NCI-H187 treated with DMSO at 0.1 percent for 48 hours (cell line): ENCODE results near the gene NT5C2.
"Not testable (repeated sequence)": the region's sequence is repeated elsewhere in the genome, so short reads cannot be mapped to it uniquely, and the experiment has no call there.

Source experiments
- DNase-seq: peaks from one replicate; lab custom pipeline; 2025; lab: John Stamatoyannopoulos, UW

The NT5C2 gene

DNA sequence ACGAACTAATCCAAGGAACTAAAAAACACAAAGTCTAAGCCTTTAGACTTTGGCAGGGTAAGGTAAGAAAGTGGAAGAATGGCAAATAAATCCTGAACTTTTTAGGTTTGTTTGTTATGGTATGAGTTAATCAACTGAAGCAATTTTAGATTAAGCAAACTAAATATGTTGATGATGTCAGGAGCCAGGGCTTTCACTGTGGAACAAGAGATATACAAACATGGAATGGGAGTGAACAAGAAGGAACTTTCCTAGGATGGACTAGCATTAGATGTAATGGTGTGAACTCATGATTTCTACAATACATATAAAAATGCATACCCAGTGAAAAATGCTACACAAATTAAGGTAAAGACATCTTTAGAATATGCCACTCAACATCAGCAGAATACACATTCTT lies 35.8 kb downstream of the NT5C2 start:
- no peak for DNase-seq

DNA sequence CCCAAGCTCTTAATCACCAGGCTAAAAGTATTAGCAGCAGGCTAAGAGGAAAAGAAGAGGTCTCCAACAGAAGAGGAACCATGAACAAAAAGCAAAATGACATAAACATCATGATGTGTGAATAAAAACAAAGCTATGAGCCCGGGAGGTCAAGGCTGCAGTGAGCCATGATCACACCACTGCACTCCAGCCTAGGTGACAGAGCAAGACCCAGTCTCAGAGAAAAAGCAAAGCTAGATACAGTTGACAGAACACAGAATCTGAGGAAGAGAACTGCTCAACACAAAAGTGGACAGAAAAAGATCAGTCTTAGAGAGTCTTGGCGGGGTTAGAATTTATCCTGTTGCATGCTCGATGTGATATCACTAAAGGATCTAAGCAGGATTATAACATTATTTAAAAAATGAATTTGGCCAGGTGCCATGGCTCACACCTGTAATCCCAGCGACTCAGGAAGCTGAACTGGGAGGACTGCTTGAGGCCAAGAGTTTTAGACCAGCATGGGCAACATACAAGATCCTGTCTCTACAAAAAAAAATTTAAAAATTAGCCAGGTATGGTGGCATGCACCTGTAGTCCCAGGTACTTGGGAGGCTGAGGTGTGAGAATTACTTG lies 37.5 kb downstream of the NT5C2 start:
- DNase-seq, result no peak

DNA sequence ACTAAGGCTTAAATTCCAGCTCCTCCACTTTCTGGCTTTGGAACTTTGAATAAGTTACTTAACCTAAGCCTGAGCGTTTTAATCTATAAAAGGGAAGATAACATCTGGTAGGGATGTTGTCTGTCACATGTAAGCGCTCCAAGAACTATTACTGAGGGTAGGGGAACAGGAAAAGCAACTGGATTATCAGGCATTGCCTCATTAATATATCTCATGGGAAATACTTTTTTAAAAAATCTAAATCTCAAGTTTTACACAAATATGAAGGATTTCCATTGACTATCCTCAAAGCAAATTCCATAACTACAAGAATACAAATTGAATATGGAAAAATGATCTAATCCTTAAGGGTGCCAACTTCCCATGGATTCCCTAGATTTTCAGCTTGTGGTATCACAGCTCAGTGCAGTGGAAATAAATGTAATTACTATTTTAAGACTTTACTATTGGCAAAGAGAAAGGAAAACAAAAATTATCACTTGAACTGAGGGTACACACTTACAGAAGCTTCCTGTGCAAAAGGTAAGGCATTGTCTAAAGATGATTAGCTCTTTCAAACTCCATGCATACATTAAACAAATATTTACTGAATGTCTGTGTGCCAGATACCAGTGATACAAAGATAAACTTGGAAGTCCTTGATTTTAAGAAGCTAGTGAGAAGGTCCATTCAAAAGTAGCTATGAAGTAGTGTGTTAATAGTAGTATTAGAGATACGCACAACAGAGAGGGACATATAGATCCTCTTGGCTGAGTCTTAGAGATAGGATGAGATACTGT lies 38.4 kb downstream of the NT5C2 start:
- DNase-seq, result no peak

- no peak for DNase-seq
Measured at GRCh38 chr10:103153302-103154197, 39.5 kb downstream of the NT5C2 start.

- DNase-seq, result no peak
Measured at GRCh38 chr10:103149991-103150622, 43.0 kb downstream of the NT5C2 start.

DNA sequence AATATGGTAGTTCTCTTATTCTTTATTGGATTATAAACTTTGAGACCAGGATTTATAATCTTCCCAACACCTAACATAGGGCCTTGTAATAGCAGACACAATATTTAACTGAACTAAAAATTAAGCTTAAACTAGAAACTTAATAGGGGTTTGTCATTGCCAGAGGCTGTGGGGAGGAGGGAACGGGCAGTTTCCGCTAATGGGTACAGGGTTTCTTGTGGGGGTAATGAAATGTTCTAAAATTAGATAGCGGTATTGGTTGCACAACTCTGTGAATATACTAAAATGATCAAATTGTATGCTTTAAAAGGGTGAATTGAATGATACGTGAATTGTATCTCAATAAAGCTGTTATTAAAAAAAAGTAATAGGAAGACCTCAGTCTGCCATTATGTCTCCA lies 45.4 kb downstream of the NT5C2 start:
- DNase-seq, result no peak

- DNase-seq, result no peak
Measured at GRCh38 chr10:103145860-103146466, 47.1 kb downstream of the NT5C2 start.

DNA sequence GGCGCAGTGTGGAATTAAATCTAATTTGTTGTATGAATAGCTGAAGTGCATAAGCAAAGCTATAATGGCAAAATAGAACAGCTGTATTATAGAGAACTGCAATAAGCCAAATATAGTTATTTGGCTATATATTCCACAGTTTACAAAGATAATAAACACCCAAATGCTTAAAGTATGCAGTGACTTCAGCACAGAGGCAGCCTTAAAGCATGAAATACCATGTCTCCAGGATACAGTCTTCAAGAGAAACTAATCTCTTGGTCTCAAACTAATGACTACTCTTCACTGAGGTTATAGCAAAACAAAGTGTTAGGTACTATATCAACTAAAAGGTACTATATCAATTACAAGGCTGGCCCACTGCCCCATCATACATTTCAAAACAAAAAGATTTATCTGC lies 48.0 kb downstream of the NT5C2 start:
- DNase-seq, result no peak

GRCh38 chr10:103144041-103144440 lies 49.0 kb downstream of the NT5C2 start:
- DNase-seq, result no peak

DNA sequence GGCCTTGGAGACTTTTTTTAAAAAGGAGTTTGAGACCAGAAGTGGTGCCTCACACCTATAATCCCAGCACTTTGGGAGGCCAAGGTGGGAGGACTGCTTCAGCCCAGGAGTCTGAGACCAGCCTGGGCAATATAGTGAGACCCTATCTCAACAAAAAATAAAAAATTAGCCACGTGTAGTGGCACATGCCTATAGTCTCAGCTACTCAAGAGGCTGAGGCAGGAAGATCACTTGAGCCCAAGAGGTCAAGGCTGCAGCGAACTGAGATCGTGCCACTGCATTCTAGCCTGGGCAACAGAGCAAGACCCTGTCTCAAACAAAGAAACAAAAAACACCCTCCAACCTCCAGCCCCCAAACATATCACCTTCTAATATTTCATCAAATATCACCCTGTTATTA lies 49.4 kb downstream of the NT5C2 start:
- DNase-seq, result not testable (repeated sequence)

- DNase-seq, result no peak
Measured at GRCh38 chr10:103141950-103142349, 51.1 kb downstream of the NT5C2 start.

GRCh38 chr10:103140469-103140868 lies 52.6 kb downstream of the NT5C2 start:
- no peak for DNase-seq

DNA sequence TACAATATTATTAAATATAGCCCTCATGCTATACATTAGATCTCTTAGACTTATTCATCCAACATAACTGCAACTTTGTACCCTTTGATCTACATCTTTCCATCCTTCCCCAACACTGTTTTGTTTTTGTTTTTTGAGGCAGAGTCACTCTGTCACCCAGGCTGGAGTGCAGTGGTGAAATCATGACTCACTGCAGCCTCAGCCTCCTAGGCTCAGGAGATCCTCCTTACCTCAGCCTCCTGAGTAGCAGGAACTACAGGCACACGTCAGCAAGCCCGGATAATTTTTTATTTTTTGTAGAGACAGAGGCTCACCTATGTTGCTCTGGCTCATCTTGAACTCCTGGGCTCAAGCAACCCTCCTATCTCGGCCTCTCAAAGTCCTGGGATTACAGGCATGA lies 53.3 kb downstream of the NT5C2 start:
- no peak for DNase-seq

DNA sequence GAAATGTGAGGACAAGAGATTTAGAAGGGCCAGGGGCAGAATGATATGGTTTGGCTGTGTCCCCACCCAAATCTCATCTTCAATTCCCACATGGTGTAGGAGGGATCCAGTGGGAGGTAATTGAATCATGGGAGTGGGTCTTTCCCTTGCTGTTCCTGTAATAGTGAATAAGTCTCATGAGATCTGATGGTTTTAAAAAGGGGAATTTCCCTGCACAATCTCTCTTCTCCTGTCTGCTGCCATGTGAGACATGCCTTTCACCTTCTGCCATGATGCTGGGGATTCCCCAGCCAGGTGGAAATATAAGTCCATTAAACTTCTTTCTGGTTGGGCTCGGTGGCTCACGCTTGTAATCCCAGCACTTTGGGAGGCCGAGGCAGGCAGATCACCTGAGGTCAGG lies 57.9 kb downstream of the NT5C2 start:
- DNase-seq, result not testable (repeated sequence)

DNA sequence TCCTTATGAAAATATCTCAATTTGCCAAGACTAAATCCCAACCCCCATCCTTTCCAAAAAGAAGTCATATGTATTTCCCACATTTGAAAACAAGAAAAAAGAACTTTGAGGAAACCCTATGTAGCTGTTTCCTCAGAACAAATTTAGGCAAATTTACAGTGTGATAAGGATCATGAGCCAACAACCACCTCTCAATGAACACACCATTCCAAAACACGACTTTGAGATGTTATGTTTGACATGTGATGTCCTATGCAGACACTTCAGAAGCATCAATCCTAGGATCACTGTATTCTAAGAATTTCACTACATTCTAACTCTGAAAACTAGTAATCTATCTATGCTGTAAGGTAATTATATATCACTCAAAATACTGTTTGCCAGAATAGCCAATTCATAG lies 62.2 kb downstream of the NT5C2 start:
- DNase-seq, result no peak

DNA sequence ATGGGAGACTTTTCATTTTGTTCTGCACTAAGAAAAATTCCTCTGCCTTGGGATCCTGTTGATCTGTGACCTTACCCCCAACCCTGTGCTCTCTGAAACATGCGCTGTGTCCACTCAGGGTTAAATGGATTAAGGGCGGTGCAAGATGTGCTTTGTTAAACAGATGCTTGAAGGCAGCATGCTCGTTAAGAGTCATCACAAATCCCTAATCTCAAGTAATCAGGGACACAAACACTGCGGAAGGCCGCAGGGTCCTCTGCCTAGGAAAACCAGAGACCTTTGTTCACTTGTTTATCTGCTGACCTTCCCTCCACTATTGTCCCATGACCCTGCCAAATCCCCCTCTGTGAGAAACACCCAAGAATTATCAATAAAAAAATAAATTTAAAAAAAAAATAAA lies 62.9 kb downstream of the NT5C2 start:
- not testable (repeated sequence) for DNase-seq

GRCh38 chr10:103127241-103127640 lies 65.8 kb downstream of the NT5C2 start:
- no peak for DNase-seq

- no peak for DNase-seq
Measured at GRCh38 chr10:103125323-103126267, 67.5 kb downstream of the NT5C2 start.

- DNase-seq, result no peak
Measured at GRCh38 chr10:103124420-103125096, 68.5 kb downstream of the NT5C2 start.
